Fibroblast of the aortic adventitia (primary cell): Measurements from ENCODE around the gene CD44. TPM values are rescaled to one million over a fixed set of nuclear protein-coding genes. Genes with fewer than 3 reads are reported as not detected.
"Not testable (repeated sequence)": the region's sequence is repeated elsewhere in the genome, so short reads cannot be mapped to it uniquely, and the experiment has no call there.

Experiments
- DNase-seq: peaks from one replicate; pipeline ENCODE4 v3.0.0-alpha.2; 2010; ENCODE audit warnings: low read depth
- H3K4me3 ChIP-seq: 2 replicates; pipeline ENCODE4 v1.5.1; 2011; ENCODE audit warnings: low read depth, mild to moderate bottlenecking, control low read depth, low read length, moderate library complexity
- total RNA-seq: library from RNA; depleted of rRNA; stranded (reverse); fragments of >200 nt; gene quantifications from 2 replicates; pipeline ENCODE4 v1.2.3, GENCODE V29; 2012; ENCODE audit warnings: low replicate concordance
- TF ChIP-seq, protein P1 (sequence below): IDR thresholded peaks from 2 replicates; pipeline ENCODE4 v1.5.1; 2011; ENCODE audit warnings: mild to moderate bottlenecking, low read length, control low read depth, inconsistent platforms; ENCODE audit not compliant: insufficient read depth

The CD44 gene
- total RNA-seq, 1 donor = 458 TPM

DNA sequence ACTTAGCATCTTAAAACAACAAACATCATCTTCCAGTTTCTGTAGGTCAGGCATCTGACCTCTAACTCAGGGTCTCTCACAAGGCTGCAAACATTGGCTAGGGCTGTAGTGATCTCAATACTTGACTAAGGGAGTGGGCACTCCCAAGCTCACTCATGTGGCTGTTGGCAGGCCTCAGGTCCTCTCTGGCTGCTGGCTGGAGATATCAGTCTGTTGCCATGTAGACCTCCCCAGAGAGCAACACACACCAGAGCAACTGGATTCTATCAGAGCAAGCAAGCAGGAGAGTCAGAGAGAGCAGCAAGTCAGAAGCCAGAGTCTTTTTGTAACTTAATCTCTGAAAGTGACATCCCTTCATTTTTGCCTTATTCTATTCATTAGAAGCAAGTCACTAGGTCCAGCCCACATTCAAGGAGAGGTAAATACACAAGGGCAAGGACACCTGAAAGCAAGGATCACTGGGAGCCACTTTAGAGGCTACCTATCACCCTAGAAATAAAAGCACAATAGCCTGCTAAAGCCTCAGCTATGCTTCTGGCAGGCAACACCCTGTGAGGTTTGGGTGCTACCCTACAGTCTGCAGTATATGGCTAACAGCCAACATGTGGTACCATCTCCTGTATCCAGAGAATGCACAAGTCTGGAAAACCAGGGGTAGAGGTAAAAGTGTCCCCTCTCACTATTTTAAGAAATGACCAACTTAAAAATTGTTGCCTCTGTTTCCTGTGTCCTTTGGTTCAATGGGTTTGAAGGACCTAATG, 33.5 kb upstream of the CD44 start:
- peak; percentile 84 for DNase-seq
- TF ChIP-seq, protein P1, sequence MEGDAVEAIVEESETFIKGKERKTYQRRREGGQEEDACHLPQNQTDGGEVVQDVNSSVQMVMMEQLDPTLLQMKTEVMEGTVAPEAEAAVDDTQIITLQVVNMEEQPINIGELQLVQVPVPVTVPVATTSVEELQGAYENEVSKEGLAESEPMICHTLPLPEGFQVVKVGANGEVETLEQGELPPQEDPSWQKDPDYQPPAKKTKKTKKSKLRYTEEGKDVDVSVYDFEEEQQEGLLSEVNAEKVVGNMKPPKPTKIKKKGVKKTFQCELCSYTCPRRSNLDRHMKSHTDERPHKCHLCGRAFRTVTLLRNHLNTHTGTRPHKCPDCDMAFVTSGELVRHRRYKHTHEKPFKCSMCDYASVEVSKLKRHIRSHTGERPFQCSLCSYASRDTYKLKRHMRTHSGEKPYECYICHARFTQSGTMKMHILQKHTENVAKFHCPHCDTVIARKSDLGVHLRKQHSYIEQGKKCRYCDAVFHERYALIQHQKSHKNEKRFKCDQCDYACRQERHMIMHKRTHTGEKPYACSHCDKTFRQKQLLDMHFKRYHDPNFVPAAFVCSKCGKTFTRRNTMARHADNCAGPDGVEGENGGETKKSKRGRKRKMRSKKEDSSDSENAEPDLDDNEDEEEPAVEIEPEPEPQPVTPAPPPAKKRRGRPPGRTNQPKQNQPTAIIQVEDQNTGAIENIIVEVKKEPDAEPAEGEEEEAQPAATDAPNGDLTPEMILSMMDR = no peak

DNA sequence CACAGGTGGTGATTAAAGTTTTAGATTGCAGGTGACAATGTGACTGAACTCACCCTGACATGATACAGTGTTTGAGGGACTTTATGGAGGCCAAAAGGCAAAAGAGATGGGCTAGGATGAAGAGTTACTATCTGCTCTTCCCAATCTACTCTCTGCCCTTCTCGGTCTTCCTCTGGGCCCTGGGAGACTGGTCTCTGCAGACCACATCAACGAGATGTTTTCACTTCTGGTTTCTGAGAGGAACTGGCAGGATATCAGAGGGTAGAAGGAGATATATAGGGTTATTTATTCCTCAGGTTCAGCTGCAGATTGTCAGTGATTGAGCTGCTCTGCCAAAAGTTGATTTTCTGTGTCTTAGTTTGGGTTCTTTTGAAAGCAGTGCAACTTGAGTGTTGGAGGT, 32.4 kb upstream of the CD44 start:
- no peak for DNase-seq
- no peak overlapping the region for H3K4me3 ChIP-seq
- TF ChIP-seq, protein P1 = no peak

More for the DNA sequence above, 33.5 kb upstream of the CD44 start:
- H3K4me3 ChIP-seq = no peak overlapping the region

DNA sequence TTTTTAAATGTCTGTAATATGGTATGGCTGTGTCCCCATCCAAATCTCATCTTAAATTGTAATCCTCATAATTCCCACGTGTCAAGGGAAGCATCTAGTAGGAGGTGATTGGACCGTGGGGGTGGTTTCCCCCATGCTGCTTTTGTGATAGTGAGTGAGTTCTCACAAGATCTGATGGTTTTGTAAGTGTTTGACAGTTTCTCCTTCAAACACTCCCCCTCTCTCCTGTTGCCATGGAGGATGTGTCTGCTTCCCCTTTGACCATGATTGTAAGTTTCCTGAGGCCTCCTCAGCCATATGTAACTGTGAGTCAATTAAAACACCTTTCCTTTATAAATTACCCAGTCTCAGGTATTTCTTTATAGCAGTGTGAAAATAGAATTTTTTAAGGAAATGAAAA, 31.1 kb upstream of the CD44 start:
- DNase-seq = no peak
- H3K4me3 ChIP-seq = no peak overlapping the region
- TF ChIP-seq, protein P1 = no peak

DNA sequence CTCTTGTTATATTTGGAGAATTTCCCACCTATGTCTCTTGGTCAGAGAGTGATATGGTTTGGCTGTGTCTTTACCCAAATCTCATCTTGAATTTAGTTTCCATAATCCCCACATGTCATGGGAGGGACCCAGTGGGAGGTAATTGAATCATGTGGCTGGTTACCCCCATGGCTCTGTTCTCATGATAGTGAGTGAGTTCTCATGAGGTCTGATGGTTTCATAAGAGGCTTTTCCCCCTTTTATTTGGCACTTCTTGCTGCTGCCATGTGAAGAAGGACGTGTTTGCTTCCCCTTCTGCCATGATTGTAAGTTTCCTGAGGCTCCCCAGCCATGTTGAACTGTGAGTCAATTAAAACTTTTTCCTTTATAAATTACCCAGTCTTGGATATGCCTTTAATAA, 30.6 kb upstream of the CD44 start:
- not testable (repeated sequence) for H3K4me3 ChIP-seq, DNase-seq

DNA sequence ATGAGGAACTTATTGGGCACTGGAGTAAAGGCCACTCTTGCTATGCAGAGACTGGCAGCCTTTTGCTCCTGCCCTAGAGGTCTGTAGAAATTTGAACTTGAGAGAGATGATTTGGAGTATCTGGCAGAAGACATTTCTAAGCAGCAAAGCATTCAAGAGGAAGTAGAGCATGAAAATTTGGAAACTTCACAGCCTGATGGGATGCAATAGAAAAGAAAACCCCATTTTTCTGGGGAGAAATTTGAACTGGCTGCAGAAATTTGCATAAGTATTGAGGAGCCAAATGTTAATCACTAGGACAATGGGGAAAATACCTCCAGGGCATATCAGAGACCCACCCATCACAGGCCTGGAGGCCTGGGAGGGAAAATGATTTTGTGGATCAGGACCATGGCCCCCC, 29.9 kb upstream of the CD44 start:
- H3K4me3 ChIP-seq = no peak overlapping the region
- TF ChIP-seq, protein P1 = no peak
- no peak for DNase-seq

DNA sequence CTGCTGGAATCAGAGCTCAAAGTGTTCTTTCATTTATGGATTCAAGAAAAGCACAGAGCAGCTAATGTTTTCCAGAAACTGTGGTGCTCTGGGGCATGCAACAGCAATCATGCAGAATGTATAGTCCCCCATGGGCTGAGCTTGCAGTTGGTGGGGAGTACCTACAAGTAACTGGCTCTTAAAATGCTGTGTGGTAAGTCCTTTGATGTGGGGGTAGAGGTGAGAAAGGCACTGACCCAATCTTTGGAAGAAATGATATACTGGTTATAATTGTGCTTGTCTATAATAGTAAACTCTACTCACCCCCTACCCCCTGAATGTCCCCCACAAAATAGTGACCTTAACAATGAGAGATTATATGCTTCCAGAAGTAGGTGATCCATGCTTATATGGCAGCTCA, 29.1 kb upstream of the CD44 start:
- H3K4me3 ChIP-seq = no peak overlapping the region
- TF ChIP-seq, protein P1 = no peak
- DNase-seq = no peak

DNA sequence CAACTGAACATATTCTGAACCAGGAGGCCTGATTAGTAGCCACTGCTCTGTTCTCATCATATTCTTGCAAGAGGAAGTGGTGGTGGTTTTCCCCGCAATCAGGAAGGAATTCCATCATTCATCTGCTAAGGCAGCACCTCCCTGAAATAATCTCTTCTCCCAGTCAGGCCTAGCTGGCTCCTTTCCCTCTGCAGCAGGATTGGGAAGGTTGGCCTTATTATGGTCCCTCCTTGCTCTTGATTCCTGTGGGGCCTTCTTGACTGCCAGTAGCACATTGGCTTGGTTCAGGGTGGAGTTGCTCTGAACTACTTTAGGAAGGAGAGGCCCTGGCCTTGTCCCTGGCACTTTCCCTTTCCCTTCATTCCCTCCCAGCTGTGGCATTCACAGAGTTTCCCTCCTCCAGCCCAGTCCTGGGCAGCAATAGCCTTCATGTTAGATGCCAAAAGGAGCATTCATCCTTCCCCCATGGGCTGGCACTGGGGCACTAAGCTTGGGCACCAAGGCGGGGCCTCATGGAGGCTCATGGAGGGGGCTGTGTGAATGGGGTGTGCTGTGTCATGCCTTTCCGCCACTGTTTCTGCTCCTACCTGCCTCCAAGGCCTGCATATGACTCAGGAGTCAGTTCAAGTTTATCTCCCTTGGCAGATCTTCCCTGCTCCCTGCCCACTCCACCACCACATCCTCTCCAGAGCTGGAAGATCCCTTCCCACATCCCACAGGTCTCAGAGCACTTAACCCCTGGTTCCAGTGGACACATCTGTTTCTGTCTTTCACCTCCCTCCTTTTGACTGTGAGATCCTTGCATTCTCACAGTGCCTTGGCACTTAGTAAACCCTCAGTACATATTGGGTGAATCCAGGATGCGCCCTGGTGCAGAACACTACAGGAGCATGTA, 27.6 kb upstream of the CD44 start:
- H3K4me3 ChIP-seq = no peak overlapping the region
- TF ChIP-seq, protein P1 = no peak
- DNase-seq = peak; percentile 97
